Measurements from ENCODE around the gene ELP2.

Gene ELP2

DNA sequence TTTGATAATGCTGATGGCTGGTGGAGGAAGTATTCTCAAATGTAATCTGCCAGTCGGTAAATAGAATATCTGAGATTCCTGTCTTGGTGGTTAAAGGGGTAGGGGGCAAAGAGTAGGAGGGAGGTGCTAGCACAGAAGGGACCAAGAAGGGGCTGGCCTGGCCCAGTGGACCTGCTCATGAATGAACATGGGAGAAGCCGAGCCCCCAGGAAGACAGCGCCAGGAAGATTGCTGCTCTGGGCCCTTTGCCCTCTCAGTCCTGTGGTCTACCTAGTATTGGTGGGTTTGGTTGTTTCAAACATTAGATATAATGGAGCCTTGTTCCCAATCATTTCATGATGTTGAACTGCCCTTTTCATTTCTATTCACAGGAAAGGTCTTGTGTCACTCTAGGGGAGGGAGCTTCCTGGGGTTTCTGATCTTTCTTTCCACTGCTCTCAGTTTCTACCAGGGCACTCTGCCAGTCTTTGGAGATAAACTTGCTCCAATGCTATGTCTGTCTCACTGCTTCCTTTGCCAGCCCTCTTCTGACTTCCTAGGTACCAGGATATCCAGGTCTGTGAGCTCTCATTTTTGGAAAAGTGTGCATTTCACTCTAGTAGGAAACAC lies 52.3 kb downstream of the ELP2 start:
- no peak overlapping the region for H3K27ac ChIP-seq
- H3K36me3 ChIP-seq = peaks cover 4% of the 10 kb centered on the region
- TF ChIP-seq, protein P1, sequence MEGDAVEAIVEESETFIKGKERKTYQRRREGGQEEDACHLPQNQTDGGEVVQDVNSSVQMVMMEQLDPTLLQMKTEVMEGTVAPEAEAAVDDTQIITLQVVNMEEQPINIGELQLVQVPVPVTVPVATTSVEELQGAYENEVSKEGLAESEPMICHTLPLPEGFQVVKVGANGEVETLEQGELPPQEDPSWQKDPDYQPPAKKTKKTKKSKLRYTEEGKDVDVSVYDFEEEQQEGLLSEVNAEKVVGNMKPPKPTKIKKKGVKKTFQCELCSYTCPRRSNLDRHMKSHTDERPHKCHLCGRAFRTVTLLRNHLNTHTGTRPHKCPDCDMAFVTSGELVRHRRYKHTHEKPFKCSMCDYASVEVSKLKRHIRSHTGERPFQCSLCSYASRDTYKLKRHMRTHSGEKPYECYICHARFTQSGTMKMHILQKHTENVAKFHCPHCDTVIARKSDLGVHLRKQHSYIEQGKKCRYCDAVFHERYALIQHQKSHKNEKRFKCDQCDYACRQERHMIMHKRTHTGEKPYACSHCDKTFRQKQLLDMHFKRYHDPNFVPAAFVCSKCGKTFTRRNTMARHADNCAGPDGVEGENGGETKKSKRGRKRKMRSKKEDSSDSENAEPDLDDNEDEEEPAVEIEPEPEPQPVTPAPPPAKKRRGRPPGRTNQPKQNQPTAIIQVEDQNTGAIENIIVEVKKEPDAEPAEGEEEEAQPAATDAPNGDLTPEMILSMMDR (IDR thresholded peaks at IDR 0.05) = no peak
- peaks cover 6 to 8% of the 10 kb centered on the region in 2 experiments for H3K4me1 ChIP-seq (ENCODE audit: control insufficient read depth in 1 of 2, insufficient read depth in 1 of 2, low read depth in 1 of 2, low read length in 1 of 2)
- H3K27me3 ChIP-seq = peaks cover 40% of the 10 kb centered on the region
- H3K4me3 ChIP-seq (ENCODE audit: low read depth in 1 of 2, low read length in 1 of 2) = no peak overlapping the region
- H3K9me3 ChIP-seq = no peaks in the 10 kb centered on the region

DNA sequence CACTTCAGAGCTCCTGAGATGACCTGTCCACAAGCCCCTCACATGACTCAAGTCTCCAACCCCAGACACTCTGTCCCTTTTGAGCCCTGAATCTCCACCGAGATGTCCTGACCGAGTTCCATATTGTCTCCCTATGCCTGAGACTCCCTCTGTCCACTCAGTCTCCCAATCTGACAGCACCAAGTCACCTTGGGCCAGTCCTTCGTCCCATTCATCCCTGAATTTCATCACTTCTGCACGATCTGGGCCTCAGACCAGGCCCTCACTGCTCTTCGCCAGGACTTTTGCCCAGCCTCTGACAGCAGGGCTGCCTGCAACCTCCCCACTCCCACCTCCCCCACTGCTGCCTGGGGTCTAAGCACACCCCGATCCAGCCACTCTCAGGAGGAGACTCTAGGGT lies 53.3 kb downstream of the ELP2 start:
- H3K27me3 ChIP-seq = peaks cover 51% of the 10 kb centered on the region
- H3K4me3 ChIP-seq (ENCODE audit: low read depth in 1 of 2, low read length in 1 of 2) = no peak overlapping the region
- H3K9me3 ChIP-seq = no peaks in the 10 kb centered on the region
- TF ChIP-seq, protein P1 (IDR thresholded peaks at IDR 0.05) = no peak
- H3K36me3 ChIP-seq = no peaks in the 10 kb centered on the region
- no peak overlapping the region for H3K27ac ChIP-seq
- H3K4me1 ChIP-seq (ENCODE audit: control insufficient read depth in 1 of 2, insufficient read depth in 1 of 2, low read depth in 1 of 2, low read length in 1 of 2) = peaks cover 16 to 18% of the 10 kb centered on the region in 2 experiments

DNA sequence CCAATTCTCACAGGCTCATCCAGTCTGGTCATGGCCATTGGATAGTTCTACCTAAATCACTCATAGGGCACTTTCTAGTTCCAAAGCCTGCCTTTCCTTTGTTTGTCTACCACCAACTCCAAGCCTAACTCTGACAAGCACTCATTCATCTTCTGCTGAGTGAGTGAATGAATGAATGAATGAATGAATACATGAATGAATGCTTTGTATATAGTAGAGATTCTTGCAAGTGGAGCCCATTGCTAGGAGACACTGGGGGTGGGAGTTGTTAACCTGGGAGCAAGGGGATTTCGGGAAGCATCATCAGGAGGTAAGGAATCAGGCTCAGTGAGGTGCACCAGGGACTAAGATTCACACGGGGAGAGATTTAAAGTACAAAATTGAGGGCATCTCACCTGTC lies 54.3 kb downstream of the ELP2 start:
- no peak overlapping the region for H3K4me3 ChIP-seq (ENCODE audit: low read depth in 1 of 2, low read length in 1 of 2)
- H3K4me1 ChIP-seq (ENCODE audit: control insufficient read depth in 1 of 2, insufficient read depth in 1 of 2, low read depth in 1 of 2, low read length in 1 of 2) = peaks cover 17 to 18% of the 10 kb centered on the region in 2 experiments
- H3K27me3 ChIP-seq = peaks cover 60% of the 10 kb centered on the region
- TF ChIP-seq, protein P1 (IDR thresholded peaks at IDR 0.05) = no peak
- H3K27ac ChIP-seq = no peak overlapping the region
- H3K36me3 ChIP-seq = no peaks in the 10 kb centered on the region
- no peaks in the 10 kb centered on the region for H3K9me3 ChIP-seq

DNA sequence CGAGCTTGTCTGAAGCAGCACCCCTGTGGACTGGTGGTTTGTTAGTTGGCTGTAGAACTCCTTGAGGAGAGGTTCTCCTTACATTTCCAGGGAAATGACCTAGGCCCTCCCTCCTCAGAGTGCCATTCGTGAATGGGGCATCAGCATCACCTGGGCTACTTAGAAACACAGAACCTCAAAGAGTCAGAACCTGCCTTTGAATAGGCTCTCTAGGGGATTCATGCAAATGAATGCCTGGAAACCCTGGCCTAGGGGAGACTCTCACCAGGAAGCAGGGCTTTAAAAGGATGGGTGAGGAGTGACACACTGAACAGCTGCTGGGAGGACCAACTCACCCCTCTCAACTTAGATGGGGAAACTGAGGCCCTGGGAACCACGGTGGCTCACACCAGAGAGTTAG lies 55.5 kb downstream of the ELP2 start:
- Histone ChIP-seq H3K27ac (no peak overlapping the region), H3K27me3 (peaks cover 72% of the 10 kb centered on the region), H3K4me1 (ENCODE audit: control insufficient read depth in 1 of 2, insufficient read depth in 1 of 2, low read depth in 1 of 2, low read length in 1 of 2) (peaks cover 17 to 18% of the 10 kb centered on the region in 2 experiments), H3K9me3 (no peaks in the 10 kb centered on the region), H3K36me3 (no peaks in the 10 kb centered on the region), H3K4me3 (ENCODE audit: low read depth in 1 of 2, low read length in 1 of 2) (no peak overlapping the region)
- TF ChIP-seq, protein P1 (IDR thresholded peaks at IDR 0.05) = no peak

DNA sequence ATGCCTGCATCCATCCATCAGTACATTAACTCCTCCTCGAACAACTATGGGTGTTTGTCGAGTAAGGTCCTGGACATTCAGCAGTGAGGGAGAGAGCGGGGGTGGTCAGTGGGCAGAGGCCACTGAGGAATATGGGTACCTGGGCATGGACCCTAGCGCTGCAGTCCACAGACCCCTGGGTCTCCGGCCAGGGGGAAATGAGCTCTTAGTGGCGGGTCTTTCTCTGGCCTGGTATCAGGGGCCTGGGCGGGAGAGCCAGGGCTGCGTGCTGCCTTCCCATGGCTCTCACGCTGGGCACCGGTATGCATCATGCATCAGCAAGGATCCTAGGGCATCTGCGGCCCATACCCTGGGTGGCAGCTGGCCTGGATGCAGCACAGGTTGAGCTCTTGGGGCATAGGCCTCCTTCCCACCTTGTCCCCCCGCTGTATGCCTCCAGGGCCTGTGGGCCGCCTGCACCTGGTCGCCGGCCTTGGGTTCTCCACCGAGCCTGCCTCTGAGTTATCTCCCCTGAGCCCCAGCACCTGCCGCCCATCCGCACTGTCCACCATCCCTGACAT lies 56.3 kb downstream of the ELP2 start:
- TF ChIP-seq, protein P1 (IDR thresholded peaks at IDR 0.05) = no peak

More for the DNA sequence above, 56.3 kb downstream of the ELP2 start:
- H3K4me3 ChIP-seq (ENCODE audit: low read depth in 1 of 2, low read length in 1 of 2) = no peak overlapping the region
- peaks cover 79% of the 10 kb centered on the region for H3K27me3 ChIP-seq
- H3K4me1 ChIP-seq (ENCODE audit: control insufficient read depth in 1 of 2, insufficient read depth in 1 of 2, low read depth in 1 of 2, low read length in 1 of 2) = peaks cover 17 to 18% of the 10 kb centered on the region in 2 experiments
- no peaks in the 10 kb centered on the region for H3K9me3 ChIP-seq
- no peaks in the 10 kb centered on the region for H3K36me3 ChIP-seq
- no peak overlapping the region for H3K27ac ChIP-seq

All from neutrophil (primary cell).